K562 (cell line): ENCODE results near the gene BORCS5. TPM values are rescaled to one million over a fixed set of nuclear protein-coding genes. Genes with fewer than 3 reads are reported as not detected.

ENCODE experiments used
- ATAC-seq: fragments of 200-7000 bp; cut with Tn5 transposase; 3 replicates; pipeline ENCODE4 v1.9.1; 2020; ENCODE audit warnings: moderate library complexity
- BruUV-seq: library from RNA; stranded (reverse); fragments of 400-500 nt; replicated peaks from 2 replicates; lab custom pipeline; 2021; lab: Mats Ljungman, UMichigan
- CTCF ChIA-PET: fragments of 300-600 bp; formaldehyde crosslinking; extraction: SDS; loops from one replicate; lab custom pipeline; 2021; ENCODE audit warnings: low intra/inter-chr PET ratio; lab: Yijun Ruan, JAX
- POLR2A ChIA-PET: fragments of 300-600, 350-650 bp; sonication (Branson Sonifier 250); formaldehyde crosslinking; extraction: SDS; loops from one replicate; lab custom pipeline; 2021; ENCODE audit warnings: antibody characterized with exemption, inconsistent platforms; lab: Yijun Ruan, JAX
- DNase-seq, 4 experiments: peaks; one replicate each; pipeline versions ENCODE4 v3.0.0 to v3.0.0-alpha.2; 2011 to 2018; ENCODE audit warnings: low spot score in 3 of 4, mixed read lengths in 3 of 4; ENCODE audit errors: extremely low read depth in 1 of 4
- FAIRE-seq: peaks from 2 replicates; lab custom pipeline; 2011; peaks lifted over from hg19 to GRCh38; lab: Jason Lieb, UNC
- H2AFZ ChIP-seq: 2 replicates; pipeline ENCODE4 v1.6.0; 2011; ENCODE audit warnings: low read depth, low read length, control low read depth, inconsistent platforms
- H3K27ac ChIP-seq: fragments of 200-600 bp; 3 replicates; pipeline ENCODE4 v1.8.0; 2011; ENCODE audit warnings: low read depth, mild to moderate bottlenecking, control low read depth, inconsistent platforms, low read length, moderate library complexity, mixed read lengths; ENCODE audit errors: extremely low read depth
- H3K27me3 ChIP-seq, 2 experiments: fragments of 300-600 bp in 1 of 2; 2 replicates in 1 of 2; 3 replicates in 1 of 2; pipeline versions ENCODE4 v1.6.0 to v1.8.0; 2011; ENCODE audit warnings: inconsistent platforms in 2 of 2, low read length in 2 of 2, mild to moderate bottlenecking in 1 of 2, mixed read lengths in 1 of 2, moderate library complexity in 1 of 2; ENCODE audit not compliant: control insufficient read depth in 2 of 2, insufficient read depth in 2 of 2
- H3K36me3 ChIP-seq: fragments of 300-600 bp; 3 replicates; pipeline ENCODE4 v1.8.0; 2011; ENCODE audit warnings: mild to moderate bottlenecking, low read length, inconsistent platforms; ENCODE audit not compliant: control insufficient read depth, insufficient read depth
- H3K4me1 ChIP-seq, 2 experiments: fragments of 200-600 bp in 1 of 2; replicated peaks in 1 of 2; 2 replicates in 1 of 2; 3 replicates in 1 of 2; pipeline versions ENCODE4 v1.5.1 to v1.8.0; 2011; ENCODE audit warnings: inconsistent platforms in 2 of 2, low read length in 2 of 2, mild to moderate bottlenecking in 1 of 2, mixed read lengths in 1 of 2, moderate library complexity in 1 of 2; ENCODE audit not compliant: control insufficient read depth in 2 of 2, insufficient read depth in 2 of 2
- H3K4me2 ChIP-seq: 2 replicates; pipeline ENCODE4 v1.6.1; 2011; ENCODE audit warnings: low read length, control low read depth, inconsistent platforms, mixed read lengths; ENCODE audit not compliant: insufficient read depth
- H3K4me3 ChIP-seq: fragments of 200-600 bp; sonication (generic), shearing (Covaris generic); 2 replicates; pipeline ENCODE4 v1.5.1; 2016; ENCODE audit warnings: control low read depth, inconsistent platforms
- H3K79me2 ChIP-seq: fragments of 200-600 bp; 3 replicates; pipeline ENCODE4 v1.8.0; 2011; ENCODE audit warnings: low read length, inconsistent platforms; ENCODE audit not compliant: control insufficient read depth, insufficient read depth
- H3K9ac ChIP-seq, 2 experiments: 2 replicates each; pipeline versions ENCODE4 v1.6.0 to v1.6.1; 2011; ENCODE audit warnings: low read depth in 2 of 2, low read length in 2 of 2, control low read depth in 1 of 2, inconsistent platforms in 1 of 2, mild to moderate bottlenecking in 1 of 2, mixed read lengths in 1 of 2; ENCODE audit not compliant: insufficient read depth in 1 of 2
- H3K9me1 ChIP-seq: one replicate; pipeline ENCODE4 v1.6.0; 2011; ENCODE audit warnings: inconsistent platforms, mild to moderate bottlenecking, low read length, moderate library complexity; ENCODE audit not compliant: control insufficient read depth, insufficient read depth
- H3K9me3 ChIP-seq: replicated peaks from 2 replicates; pipeline ENCODE4 v1.5.1; 2011; ENCODE audit warnings: low read depth, low read length, inconsistent platforms; ENCODE audit not compliant: control insufficient read depth, insufficient read depth
- H4K20me1 ChIP-seq: replicated peaks from 2 replicates; pipeline ENCODE4 v1.6.1; 2011; ENCODE audit warnings: low read length, inconsistent platforms, mixed read lengths; ENCODE audit not compliant: control insufficient read depth, insufficient read depth
- BCOR ChIP-seq: fragments of 450-650 bp; IDR thresholded peaks from 2 replicates; pipeline ENCODE4 v1.6.1; 2016
- GABPB2 ChIP-seq: fragments of 250-450 bp; sonication (Bioruptor Pico); conservative IDR thresholded peaks from 2 replicates; pipeline ENCODE4 v1.5.1; 2021; ENCODE audit warnings: mild to moderate bottlenecking
- HMG20A ChIP-seq: fragments of 450-650 bp; formaldehyde crosslinking; conservative IDR thresholded peaks from 2 replicates; pipeline ENCODE4 v1.4.0; 2020; ENCODE audit warnings: mild to moderate bottlenecking, mixed read lengths
- JUNB ChIP-seq: fragments of 450-650 bp; formaldehyde crosslinking; conservative IDR thresholded peaks from 2 replicates; pipeline ENCODE4 v1.4.0; 2020; ENCODE audit warnings: mild to moderate bottlenecking
- MEIS2 ChIP-seq: fragments of 450-650 bp; IDR thresholded peaks from 2 replicates; pipeline ENCODE4 v1.6.1; 2014; ENCODE audit warnings: mild to moderate bottlenecking; ENCODE audit not compliant: partially characterized antibody
- ZEB2 ChIP-seq: fragments of 450-650 bp; IDR thresholded peaks from 2 replicates; pipeline ENCODE4 v1.6.1; 2016
- ZNF79 ChIP-seq: fragments of 250-450 bp; sonication (Bioruptor Pico); IDR thresholded peaks from 2 replicates; pipeline ENCODE4 v1.4.0; 2020; ENCODE audit warnings: low read depth, mild to moderate bottlenecking, moderate library complexity
- WGBS: fragments of 100-300 bp; shearing (Covaris generic); methylation state at CpG from one replicate; pipeline ENCODE4 v1.1.6; 2016; ENCODE audit warnings: low coverage, mixed read lengths; ENCODE audit not compliant: insufficient coverage; ENCODE audit errors: missing lambda C conversion rate; 5-methylcytosine and 5-hydroxymethylcytosine counted together
- in situ Hi-C: fragments of 300-500 bp; cut with MboI; formaldehyde crosslinking; loops from 4 replicates; pipeline ENCODE4 v1.15.0; 2018; ENCODE audit warnings: inconsistent platforms, mixed read lengths
- intact Hi-C: fragments of 100-400 bp; cut with micrococcal nuclease; formaldehyde crosslinking; loops from 2 replicates; pipeline ENCODE4 v1.14.2; 2022
- polyA plus RNA-seq, 8 experiments: library from polyadenylated mRNA; depleted of rRNA in 4 of 8; stranded (reverse) in 5 of 8; unstranded in 3 of 8; fragments of >200 nt; fragmentation: Nextera tagmentation in 2 of 8; fragmentation: Illumina TruSeq in 1 of 8; extraction: Ambion mirVana in 2 of 8; extraction: Trizol in 1 of 8; gene quantifications; 2 replicates each; pipeline versions ENCODE4 v1.2.1 to v1.2.3, GENCODE V29; 2011 to 2014; ENCODE audit warnings: inconsistent platforms in 1 of 8, missing spikeins in 1 of 8
- total RNA-seq, 7 experiments: library from RNA; depleted of rRNA in 6 of 7; stranded (reverse); fragments of >200 nt in 6 of 7; fragmentation: Illumina TruSeq in 2 of 7; extraction: Trizol in 2 of 7; gene quantifications; 2 replicates each; pipeline versions ENCODE4 v1.2.1 to v1.2.3, GENCODE V29; 2011 to 2021; ENCODE audit warnings: low replicate concordance in 1 of 7
- TF ChIP-seq, protein P1 (sequence below): fragments of 250-450 bp; sonication (Bioruptor Pico); IDR thresholded peaks from 2 replicates; pipeline ENCODE4 v1.5.0; 2022; ENCODE audit warnings: mild to moderate bottlenecking
- TF ChIP-seq, protein P2 (sequence below), 3 experiments: IDR thresholded peaks in 2 of 3; conservative IDR thresholded peaks in 1 of 3; 2 replicates each; pipeline ENCODE4 v1.5.1; 2011 to 2012; ENCODE audit warnings: low read length in 3 of 3, mild to moderate bottlenecking in 3 of 3, control low read depth in 2 of 3, improper control_type of control experiment in 1 of 3, inconsistent platforms in 1 of 3, low read depth in 1 of 3, mixed read lengths in 1 of 3, moderate library complexity in 1 of 3; ENCODE audit not compliant: insufficient read depth in 2 of 3
- TF ChIP-seq, protein P3 (sequence below), 2 experiments: fragments of 200-800 bp in 1 of 2; sonication (Bioruptor generic) in 1 of 2; sonication (generic) in 1 of 2; formaldehyde crosslinking in 1 of 2; IDR thresholded peaks in 1 of 2; conservative IDR thresholded peaks in 1 of 2; 2 replicates each; pipeline versions ENCODE4 v1.5.0 to v1.6.1; 2016 to 2020; ENCODE audit warnings: missing compliant biosample characterization in 1 of 2, missing genetic modification characterization in 1 of 2, missing genetic modification reagents in 1 of 2
- TF ChIP-seq, protein P4 (sequence below): fragments of 450-650 bp; IDR thresholded peaks from 2 replicates; pipeline ENCODE4 v1.6.1; 2016

The BORCS5 gene
- total and polyA plus RNA-seq, 9 of the 15 experiments (the other 6 are each of a cell fraction or from before 2014, with no cell fraction given) = 0.31 to 12.4 (median 6.6) TPM

DNA sequence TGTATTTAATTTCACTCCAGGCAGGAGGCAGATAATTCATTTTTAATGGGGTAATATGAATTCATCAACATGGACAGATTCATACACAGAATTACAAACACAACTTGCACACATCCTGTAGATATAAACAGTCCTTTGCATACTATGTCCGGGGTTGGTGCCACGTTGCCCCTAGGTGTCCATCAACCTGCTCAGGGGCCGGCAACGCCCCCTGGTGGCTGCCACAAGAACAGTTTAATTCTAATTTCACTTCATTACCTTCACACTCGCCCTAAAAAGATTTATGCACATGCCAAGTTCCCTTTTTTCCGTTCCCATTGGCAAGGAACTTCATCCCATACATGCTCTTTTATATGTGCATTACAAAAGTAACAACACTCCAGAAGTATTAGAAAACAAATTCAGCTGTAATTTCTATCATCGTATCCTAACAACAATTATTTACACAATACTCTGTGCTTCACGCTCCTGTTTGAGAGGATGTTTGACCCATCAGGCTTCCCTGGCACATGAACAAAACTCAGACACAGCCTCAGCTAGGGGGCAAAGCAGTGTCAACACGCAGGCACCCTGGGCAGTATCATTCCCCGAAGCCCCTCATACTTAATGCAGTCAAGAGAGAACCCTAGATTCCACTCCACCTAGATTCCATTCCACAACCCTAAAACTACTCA lies 22.4 kb upstream of the BORCS5 start:
- in situ Hi-C loops = loop anchor here (5.0 to 25.0 kb wide), 2 partner anchors 252 to 772 kb away; no protein-coding TSS in a partner anchor
- POLR2A ChIA-PET = interaction anchor here (1.0 kb wide), 1 partner anchor 227 kb away, joined by 3 read pairs; no protein-coding TSS in a partner anchor
- DNase-seq = peak; percentile 64 to 67 (median 65)
- H3K27me3 ChIP-seq = no peaks in the 10 kb centered on the region
- no peaks in the 10 kb centered on the region for H4K20me1 ChIP-seq
- H3K4me3 ChIP-seq = no peak overlapping the region
- intact Hi-C loops = no loop called here
- no peak overlapping the region for H3K27ac ChIP-seq
- H2AFZ ChIP-seq = peak overlapping the region; percentile 60
- 15% methylated on average over 8 of the region's 10 CpGs for WGBS
- no peak overlapping the region; a peak in 1 of 4 replicates for H3K9ac ChIP-seq
- H3K4me2 ChIP-seq = no peak overlapping the region
- CTCF ChIA-PET = interaction anchor here (2.6 kb wide), 1 partner anchor 253 kb away, joined by 11 read pairs; no protein-coding TSS in a partner anchor
- H3K36me3 ChIP-seq = no peaks in the 10 kb centered on the region
- no TSS peak for BruUV-seq
- H3K9me3 ChIP-seq = no peaks in the 10 kb centered on the region
- H3K4me1 ChIP-seq = no peaks in the 10 kb centered on the region; a peak in 1 of 5 replicates
- no peaks in the 10 kb centered on the region for H3K9me1 ChIP-seq
- no peaks in the 10 kb centered on the region for H3K79me2 ChIP-seq
- ATAC-seq = peak; percentile 83
- peak; percentile 88 for FAIRE-seq
- TF ChIP-seq ZEB2 (no peak), JUNB (CRISPR knock-in tag) (no peak), GABPB2 (no peak), HMG20A (CRISPR knock-in tag) (no peak), ZNF79 (CRISPR knock-in tag) (no peak), MEIS2 (peak; percentile 61), BCOR (no peak)
- TF ChIP-seq, protein P1, sequence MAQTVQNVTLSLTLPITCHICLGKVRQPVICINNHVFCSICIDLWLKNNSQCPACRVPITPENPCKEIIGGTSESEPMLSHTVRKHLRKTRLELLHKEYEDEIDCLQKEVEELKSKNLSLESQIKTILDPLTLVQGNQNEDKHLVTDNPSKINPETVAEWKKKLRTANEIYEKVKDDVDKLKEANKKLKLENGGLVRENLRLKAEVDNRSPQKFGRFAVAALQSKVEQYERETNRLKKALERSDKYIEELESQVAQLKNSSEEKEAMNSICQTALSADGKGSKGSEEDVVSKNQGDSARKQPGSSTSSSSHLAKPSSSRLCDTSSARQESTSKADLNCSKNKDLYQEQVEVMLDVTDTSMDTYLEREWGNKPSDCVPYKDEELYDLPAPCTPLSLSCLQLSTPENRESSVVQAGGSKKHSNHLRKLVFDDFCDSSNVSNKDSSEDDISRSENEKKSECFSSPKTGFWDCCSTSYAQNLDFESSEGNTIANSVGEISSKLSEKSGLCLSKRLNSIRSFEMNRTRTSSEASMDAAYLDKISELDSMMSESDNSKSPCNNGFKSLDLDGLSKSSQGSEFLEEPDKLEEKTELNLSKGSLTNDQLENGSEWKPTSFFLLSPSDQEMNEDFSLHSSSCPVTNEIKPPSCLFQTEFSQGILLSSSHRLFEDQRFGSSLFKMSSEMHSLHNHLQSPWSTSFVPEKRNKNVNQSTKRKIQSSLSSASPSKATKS (CRISPR knock-in tag) = no peak
- TF ChIP-seq, protein P2, sequence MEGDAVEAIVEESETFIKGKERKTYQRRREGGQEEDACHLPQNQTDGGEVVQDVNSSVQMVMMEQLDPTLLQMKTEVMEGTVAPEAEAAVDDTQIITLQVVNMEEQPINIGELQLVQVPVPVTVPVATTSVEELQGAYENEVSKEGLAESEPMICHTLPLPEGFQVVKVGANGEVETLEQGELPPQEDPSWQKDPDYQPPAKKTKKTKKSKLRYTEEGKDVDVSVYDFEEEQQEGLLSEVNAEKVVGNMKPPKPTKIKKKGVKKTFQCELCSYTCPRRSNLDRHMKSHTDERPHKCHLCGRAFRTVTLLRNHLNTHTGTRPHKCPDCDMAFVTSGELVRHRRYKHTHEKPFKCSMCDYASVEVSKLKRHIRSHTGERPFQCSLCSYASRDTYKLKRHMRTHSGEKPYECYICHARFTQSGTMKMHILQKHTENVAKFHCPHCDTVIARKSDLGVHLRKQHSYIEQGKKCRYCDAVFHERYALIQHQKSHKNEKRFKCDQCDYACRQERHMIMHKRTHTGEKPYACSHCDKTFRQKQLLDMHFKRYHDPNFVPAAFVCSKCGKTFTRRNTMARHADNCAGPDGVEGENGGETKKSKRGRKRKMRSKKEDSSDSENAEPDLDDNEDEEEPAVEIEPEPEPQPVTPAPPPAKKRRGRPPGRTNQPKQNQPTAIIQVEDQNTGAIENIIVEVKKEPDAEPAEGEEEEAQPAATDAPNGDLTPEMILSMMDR (IDR thresholded peaks at IDR 0.05 in 2 of 3, conservative IDR thresholded peaks at IDR 0.05 in 1 of 3; ENCODE audit: insufficient read depth in 2 of 3, low read depth in 1 of 3, low read length in 3 of 3) = peak; percentile 80 to 88 (median 80)
- TF ChIP-seq, protein P3, sequence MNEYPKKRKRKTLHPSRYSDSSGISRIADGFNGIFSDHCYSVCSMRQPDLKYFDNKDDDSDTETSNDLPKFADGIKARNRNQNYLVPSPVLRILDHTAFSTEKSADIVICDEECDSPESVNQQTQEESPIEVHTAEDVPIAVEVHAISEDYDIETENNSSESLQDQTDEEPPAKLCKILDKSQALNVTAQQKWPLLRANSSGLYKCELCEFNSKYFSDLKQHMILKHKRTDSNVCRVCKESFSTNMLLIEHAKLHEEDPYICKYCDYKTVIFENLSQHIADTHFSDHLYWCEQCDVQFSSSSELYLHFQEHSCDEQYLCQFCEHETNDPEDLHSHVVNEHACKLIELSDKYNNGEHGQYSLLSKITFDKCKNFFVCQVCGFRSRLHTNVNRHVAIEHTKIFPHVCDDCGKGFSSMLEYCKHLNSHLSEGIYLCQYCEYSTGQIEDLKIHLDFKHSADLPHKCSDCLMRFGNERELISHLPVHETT (CRISPR knock-in tag; conservative IDR thresholded peaks at IDR 0.05 in 1 of 2, IDR thresholded peaks at IDR 0.05 in 1 of 2) = no peak
- TF ChIP-seq, protein P4, sequence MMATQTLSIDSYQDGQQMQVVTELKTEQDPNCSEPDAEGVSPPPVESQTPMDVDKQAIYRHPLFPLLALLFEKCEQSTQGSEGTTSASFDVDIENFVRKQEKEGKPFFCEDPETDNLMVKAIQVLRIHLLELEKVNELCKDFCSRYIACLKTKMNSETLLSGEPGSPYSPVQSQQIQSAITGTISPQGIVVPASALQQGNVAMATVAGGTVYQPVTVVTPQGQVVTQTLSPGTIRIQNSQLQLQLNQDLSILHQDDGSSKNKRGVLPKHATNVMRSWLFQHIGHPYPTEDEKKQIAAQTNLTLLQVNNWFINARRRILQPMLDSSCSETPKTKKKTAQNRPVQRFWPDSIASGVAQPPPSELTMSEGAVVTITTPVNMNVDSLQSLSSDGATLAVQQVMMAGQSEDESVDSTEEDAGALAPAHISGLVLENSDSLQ = peak; percentile 89
